ENCODE measurements around the gene EME1.

- TF ChIP-seq ZKSCAN5 (CRISPR knock-in tag; IDR thresholded peaks at IDR 0.05) (no peak), ATF2 (CRISPR knock-in tag; IDR thresholded peaks at IDR 0.05) (no peak), BRF2 (CRISPR knock-in tag; IDR thresholded peaks at IDR 0.05) (no peak), PRDM10 (CRISPR knock-in tag; IDR thresholded peaks at IDR 0.05; ENCODE audit: low read depth) (no peak)
Observed at GRCh38 chr17:50364715-50365114, 8.3 kb upstream of the EME1 start.
